ENCODE data around the gene IFITM1. TPM values are rescaled to one million over a fixed set of nuclear protein-coding genes. Genes with fewer than 3 reads are reported as not detected.
"Not testable (repeated sequence)": the region's sequence is repeated elsewhere in the genome, so short reads cannot be mapped to it uniquely, and the experiment has no call there.

IFITM1 gene
- polyA plus RNA-seq, 1 experiment = 660 TPM

GRCh38 chr11:344836-345578 lies 31.2 kb downstream of the IFITM1 start:
- H3K27me3 ChIP-seq (ENCODE audit: control insufficient read depth, insufficient read depth, low read length) = no peaks in the 10 kb centered on the region; the same call in 1 of the 2 replicates
- no peaks in the 10 kb centered on the region for H3K36me3 ChIP-seq (ENCODE audit: control insufficient read depth, insufficient read depth, low read length)
- no peak for TF ChIP-seq CTCF (IDR thresholded peaks at IDR 0.05; ENCODE audit: insufficient read depth, low read depth, low read length)
- ChIA-PET CTCF (no interaction called here), POLR2A (no interaction called here)
- no peak for DNase-seq (ENCODE audit: low read depth)
- no peak overlapping the region for H3K4me3 ChIP-seq (ENCODE audit: low read depth, low read length)

- ChIA-PET CTCF (no interaction called here), POLR2A (no interaction called here)
- Histone ChIP-seq H3K27me3 (ENCODE audit: control insufficient read depth, insufficient read depth, low read length) (no peaks in the 10 kb centered on the region; the same call in 1 of the 2 replicates), H3K36me3 (ENCODE audit: control insufficient read depth, insufficient read depth, low read length) (no peaks in the 10 kb centered on the region), H3K4me3 (ENCODE audit: low read depth, low read length) (no peak overlapping the region)
- no peak for TF ChIP-seq CTCF (IDR thresholded peaks at IDR 0.05; ENCODE audit: insufficient read depth, low read depth, low read length)
- no peak for DNase-seq (ENCODE audit: low read depth)
Observed at GRCh38 chr11:346529-346928, 32.7 kb downstream of the IFITM1 start.

GRCh38 chr11:349270-349954 lies 35.6 kb downstream of the IFITM1 start:
- CTCF ChIA-PET = interaction anchor here (1.0 kb wide), 1 partner anchor 39 kb away, joined by 3 read pairs; no protein-coding TSS in a partner anchor
- POLR2A ChIA-PET; H3K36me3 ChIP-seq (ENCODE audit: control insufficient read depth, insufficient read depth, low read length); DNase-seq (ENCODE audit: low read depth); H3K27me3 ChIP-seq (ENCODE audit: control insufficient read depth, insufficient read depth, low read length); H3K4me3 ChIP-seq (ENCODE audit: low read depth, low read length): not testable (repeated sequence)

- H3K27me3 ChIP-seq (ENCODE audit: control insufficient read depth, insufficient read depth, low read length); POLR2A ChIA-PET; H3K4me3 ChIP-seq (ENCODE audit: low read depth, low read length); H3K36me3 ChIP-seq (ENCODE audit: control insufficient read depth, insufficient read depth, low read length); DNase-seq (ENCODE audit: low read depth): not testable (repeated sequence)
- CTCF ChIA-PET = interaction anchor here (0.7 kb wide), 1 partner anchor 10 kb away, joined by 3 read pairs; no protein-coding TSS in a partner anchor
Observed at GRCh38 chr11:350033-350722, 36.3 kb downstream of the IFITM1 start.

- POLR2A ChIA-PET = no interaction called here
- no peak overlapping the region for H3K4me3 ChIP-seq (ENCODE audit: low read depth, low read length)
- no peak for DNase-seq (ENCODE audit: low read depth)
Observed at GRCh38 chr11:350723-351255, 36.9 kb downstream of the IFITM1 start.

More at GRCh38 chr11:350723-351255, 36.9 kb downstream of the IFITM1 start:
- Histone ChIP-seq H3K27me3 (ENCODE audit: control insufficient read depth, insufficient read depth, low read length) (no peaks in the 10 kb centered on the region), H3K36me3 (ENCODE audit: control insufficient read depth, insufficient read depth, low read length) (no peaks in the 10 kb centered on the region)
- CTCF ChIA-PET = interaction anchor here (0.7 kb wide), 1 partner anchor 11 kb away, joined by 3 read pairs; no protein-coding TSS in a partner anchor
- no peak for TF ChIP-seq CTCF (IDR thresholded peaks at IDR 0.05; ENCODE audit: insufficient read depth, low read depth, low read length)

Data from BJ (cell line).